DMS53 (cell line): Measurements from ENCODE around the gene GARIN1A.
A peak's percentile ranks its signal among the peaks of the same experiment; 100 is the strongest.
"Not testable (repeated sequence)": the region's sequence is repeated elsewhere in the genome, so short reads cannot be mapped to it uniquely, and the experiment has no call there.

Experiments
- DNase-seq: peaks from one replicate; lab custom pipeline; 2025; lab: John Stamatoyannopoulos, UW

The GARIN1A gene

DNA sequence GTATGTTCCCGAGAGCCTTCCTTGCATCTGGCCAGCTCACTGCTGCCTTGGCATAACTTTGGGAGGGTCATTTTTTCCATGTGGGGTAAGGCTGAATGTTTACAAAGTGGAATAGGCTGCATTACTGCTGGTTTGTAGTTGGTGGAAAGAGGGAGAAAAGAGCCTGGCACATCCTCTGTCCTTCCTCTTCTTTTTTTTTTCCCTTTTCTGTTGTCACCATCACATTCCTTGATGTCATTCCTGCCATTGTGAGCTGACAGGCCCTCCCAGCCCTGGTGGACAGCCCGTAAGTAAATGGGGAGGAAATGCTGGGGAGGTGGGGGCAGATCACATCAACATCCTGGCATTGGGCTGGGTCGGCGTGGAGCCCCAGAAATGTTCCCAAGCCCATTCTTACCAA lies at the start of gene GARIN1A:
GARIN1A (plus strand) TSS at position 301 of the 400 bp plus-strand sequence. CDS start 106 bp downstream, outside the sequence.
- no peak for DNase-seq

DNA sequence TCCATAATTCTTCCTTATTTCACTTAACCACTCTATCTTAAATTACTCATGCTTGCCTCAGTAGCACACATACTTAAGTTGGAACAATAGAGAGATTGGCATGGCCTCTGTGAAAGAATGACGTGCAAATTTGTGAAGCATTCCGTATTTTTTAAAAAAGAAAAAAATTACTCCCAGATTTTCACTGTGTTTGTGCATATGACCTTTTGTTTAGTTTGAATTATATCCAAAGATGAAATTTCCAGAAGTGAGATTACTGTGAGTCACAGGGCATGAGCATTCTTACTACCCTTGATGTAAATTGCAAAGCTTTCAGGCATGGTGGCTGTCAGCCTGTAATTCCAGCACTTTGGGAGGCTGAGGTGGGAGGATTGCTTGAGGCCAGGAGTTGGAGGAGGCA lies 45.0 kb upstream of the GARIN1A start:
- not testable (repeated sequence) for DNase-seq

DNA sequence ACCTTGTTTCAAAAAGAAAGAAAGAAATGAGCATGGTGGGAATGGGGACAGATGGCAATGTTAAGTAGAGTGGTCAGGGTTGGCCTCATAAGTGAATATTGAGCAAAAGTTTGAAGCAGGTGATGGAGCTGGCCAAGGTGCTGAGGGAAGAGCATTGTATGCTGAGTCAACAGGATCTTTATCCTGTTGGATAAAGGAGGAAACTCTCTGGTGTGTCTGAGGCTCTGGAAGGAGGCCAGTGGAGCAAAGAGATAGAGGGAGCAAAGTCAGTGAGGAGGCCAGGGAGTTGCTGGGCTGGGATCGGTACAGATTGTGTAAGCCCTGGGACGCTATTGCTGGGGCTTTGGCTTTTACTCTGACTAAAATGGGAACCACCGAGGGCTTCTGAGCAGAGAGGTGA lies 38.2 kb upstream of the GARIN1A start:
- not testable (repeated sequence) for DNase-seq

DNA sequence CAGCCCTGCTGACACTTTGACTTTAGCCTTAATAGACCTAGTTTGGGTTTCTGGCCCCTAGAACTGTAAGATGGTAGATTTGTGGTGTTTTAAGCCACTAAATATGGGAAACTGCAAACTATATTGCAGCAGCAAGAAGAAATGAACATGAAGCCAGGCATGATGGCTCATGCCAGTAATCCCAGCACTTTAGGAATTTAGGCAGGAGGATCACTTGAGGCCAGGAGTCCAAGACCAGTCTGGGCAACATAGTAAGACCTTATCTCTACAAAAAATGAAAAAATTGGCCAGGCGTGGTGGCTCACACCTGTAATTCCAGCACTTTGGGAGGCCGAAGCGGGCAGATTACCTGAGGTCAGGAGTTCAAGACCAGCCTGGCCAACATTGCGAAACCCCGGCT lies 26.9 kb upstream of the GARIN1A start:
- not testable (repeated sequence) for DNase-seq

DNA sequence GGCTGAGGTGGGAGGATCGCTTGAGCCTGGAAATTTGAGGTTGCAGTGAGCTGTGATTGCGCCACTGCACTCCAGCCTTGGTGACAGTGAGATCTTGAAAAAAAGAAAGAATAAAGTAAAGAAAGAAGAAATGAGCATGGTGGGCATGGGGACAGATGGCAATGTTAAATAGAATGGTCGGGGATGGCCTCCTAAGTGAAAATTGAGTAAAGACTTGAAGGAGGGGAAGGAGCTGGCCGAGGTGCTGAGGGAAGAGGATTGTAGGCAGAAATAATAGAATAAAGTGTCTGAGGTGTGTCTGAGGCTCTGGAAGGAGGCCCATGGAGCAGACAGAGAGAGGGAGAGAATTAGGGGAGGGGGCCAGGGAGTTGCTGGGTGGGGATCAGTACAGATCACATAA lies 26.2 kb upstream of the GARIN1A start:
- not testable (repeated sequence) for DNase-seq

DNA sequence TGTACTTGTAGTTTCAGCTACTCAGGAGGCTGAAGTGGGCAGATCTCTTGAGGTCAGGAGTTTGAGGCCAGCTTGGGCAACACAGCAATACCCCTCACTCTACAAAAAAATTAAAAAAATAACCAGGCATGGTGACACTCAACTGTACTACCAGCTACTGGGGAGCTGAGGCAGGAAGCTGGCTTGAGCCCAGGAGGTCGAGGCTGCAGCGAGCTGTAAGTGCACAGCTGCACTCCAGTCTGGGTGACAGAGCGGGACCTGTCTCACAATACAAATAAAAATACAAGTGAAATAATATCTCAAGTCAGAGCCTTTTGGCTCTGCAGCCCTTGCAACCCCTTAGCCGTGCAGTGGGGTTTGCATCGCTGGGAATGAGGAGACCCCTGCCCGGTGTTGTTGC lies 25.2 kb upstream of the GARIN1A start:
- DNase-seq = not testable (repeated sequence)

DNA sequence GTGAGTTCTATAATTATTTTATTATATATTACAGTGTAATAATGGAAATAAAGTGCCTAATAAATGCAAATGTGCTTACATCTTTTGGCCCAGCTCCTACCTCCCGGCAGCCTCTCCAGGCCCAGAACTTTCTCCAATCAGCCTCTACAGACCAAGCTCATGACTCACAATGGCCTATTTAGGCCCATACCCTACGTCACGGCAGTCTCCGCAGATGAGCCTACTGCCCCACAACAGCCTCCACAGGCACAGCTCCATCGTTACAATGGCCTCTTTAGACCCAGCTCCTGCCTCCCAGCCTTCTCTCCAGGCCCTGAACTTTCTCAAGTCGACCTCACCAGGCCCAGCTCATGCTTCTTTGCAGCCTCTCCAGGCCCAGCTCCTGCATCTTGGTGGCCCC lies 21.0 kb upstream of the GARIN1A start:
- not testable (repeated sequence) for DNase-seq

DNA sequence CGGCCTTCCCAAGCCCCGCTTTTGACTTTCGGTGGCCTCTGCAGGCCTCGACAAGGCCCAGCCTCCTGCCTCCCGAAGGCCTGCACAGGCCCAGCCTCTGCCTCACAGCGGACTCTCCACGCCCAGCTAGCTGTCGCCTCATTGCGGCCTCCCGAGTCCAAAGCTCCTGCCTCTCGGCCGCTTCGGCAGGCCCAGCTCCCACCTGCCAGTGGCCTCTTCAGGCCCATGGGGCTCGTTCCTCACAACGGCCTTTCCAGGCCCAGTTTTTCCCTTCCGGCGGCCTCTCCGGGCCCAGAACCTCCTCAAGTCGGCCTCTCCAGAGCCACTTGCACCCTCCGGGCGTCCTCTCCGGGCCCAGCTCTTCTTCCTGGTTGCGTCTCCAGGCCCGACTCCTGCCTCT lies 19.5 kb upstream of the GARIN1A start:
- not testable (repeated sequence) for DNase-seq

DNA sequence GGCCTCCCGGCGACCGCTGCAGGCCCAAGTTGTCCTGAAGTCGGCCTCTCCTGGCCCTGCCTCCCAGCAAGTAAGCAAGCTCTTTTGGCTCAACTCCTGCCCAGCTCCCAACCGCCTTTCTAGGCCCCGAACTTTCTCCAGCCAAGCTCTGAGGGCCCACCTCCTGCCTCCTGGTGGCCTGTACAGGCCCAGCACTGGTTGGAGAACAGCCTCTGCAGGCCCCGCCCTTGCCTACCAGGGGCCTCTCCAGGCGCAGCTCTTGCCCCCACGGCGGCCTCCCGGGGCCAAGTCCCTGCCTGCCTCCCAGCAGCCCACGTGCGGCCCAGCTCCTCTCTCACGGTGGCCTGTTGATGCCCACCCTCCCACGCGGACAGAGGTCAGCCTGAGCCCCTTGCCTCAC lies 18.9 kb upstream of the GARIN1A start:
- DNase-seq = not testable (repeated sequence)

DNA sequence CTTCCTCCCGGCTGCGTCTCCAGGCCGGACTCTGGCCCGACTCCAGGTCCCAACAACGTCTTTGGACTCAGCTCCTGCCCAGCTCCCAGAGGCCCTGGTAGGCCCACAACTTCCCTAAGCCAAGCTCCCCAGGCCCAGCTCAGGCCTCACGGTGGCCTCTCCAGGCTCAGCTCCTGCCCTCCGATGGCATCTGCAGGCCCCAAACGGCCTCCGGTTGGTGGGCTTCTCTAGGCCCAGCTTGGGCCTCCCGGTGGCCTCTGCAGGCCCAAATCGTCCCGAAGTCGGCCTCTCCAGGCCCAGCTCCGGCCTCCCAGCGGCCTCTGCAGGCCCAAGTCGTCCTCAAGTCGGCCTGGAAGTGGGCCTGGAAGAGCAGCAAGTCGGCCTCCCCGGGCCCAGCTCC lies 18.0 kb upstream of the GARIN1A start:
- not testable (repeated sequence) for DNase-seq

DNA sequence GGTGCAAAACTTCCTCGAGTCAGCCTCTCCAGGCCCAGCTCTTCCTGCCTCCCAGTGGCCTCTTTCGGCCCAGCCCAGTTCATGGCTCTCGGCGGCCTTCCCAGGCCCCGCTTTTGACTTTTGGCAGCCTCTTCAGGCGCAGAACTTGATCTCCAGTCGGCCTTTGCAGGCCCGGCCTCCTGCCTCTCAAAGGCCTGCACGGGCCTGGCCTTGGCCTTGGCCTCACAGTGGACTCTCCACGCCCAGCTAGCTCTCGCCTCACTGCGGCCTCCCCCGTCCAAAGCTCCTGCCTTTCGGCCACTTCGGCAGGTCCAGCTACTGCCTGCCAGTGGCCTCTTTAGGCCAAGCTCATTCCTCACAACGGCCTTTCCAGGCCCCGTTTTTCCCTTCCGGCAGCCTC lies 17.6 kb upstream of the GARIN1A start:
- DNase-seq = not testable (repeated sequence)

DNA sequence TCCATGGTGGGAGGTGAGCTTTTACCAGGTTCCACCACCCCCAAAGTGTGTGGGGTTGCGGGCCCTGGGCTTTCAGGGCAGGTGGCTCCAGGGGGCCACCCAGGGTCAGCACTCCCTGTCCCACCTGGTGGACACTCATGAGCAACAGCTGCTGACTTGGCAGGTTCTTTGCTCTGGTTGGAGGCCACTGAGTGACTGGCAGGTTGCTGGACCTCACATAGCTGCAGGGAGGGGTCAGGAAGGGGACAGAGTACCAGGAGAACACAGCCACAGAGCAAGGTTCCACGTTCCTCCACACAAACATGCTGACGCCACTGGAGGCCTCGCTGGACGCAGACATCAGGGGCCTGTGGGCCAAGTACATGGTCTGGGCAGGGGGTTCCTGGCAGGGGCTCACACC lies 13.7 kb upstream of the GARIN1A start:
- not testable (repeated sequence) for DNase-seq

DNA sequence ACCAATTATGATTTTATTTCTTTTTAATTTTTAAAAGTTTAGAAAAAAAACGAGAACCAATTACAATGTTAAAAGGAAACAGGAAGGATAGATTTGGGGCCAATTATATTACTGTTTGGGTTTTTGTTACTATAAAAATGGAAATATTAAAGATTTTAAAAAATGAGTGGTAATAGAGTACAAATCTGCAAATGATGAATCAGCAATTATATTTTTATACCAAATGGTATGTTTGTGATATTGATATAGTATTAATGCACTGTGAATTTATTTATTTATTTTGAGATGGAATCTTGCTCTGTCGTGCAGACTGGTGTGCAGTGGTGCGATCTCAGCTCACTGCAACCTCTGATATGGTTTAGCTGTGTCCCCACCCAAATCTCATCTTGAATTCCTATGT lies 11.5 kb upstream of the GARIN1A start:
- no peak for DNase-seq

DNA sequence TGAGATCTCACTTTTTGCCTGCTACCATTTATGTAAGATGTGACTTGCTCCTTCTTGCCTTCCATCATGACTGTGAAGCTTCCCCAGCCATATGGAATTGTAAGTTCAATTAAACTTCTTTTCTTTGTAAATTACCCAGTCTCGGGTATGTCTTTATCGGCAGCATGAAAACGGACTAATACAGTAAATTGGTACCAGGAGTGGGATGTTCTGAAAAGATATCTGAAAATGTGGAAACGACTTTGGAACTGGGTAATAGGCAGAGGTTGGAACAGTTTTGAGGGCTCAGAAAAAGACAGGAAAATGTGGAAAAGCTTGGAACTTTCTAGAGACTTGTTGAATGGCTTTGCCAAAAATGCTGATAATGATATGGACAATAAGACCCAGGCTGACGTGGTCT lies 10.6 kb upstream of the GARIN1A start:
- no peak for DNase-seq

DNA sequence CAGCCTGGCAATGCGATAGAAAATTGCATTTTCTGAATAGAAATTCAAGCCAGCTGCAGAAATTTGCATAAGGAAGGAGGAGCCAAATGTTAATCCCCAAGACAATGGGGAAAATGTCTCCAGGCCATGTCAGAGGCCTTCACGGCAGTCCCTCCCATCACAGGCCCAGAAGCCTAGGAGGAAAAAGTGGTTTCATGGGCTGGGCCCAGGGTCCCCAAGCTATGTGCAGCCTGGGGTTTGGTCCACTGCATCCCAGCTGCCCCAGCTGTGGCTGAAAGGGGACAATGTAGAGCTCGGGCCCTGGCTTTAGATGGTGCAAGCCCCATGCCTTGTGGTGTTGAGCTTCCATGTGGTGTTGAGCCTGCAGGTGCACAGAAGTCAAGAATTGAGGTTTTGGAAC lies 10.0 kb upstream of the GARIN1A start:
- DNase-seq = no peak

DNA sequence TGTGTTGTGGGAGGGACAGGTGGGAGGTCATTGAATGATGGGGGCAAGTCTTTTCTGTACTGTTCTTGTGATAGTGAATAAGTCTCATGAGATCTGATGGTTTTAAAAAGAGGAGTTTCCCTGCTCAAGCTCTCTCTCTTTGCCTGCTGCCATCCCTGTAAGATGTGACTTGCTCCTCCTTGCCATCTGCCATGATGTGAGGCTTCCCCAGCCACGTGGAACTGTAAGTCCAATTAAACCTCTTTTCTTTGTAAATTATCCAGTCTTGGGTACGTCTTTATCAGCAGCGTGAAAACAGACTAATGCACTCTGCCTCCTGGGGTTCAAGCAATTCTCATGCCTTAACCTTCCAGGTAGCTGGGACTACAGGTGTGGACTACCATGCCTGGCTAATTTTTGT lies 8.9 kb upstream of the GARIN1A start:
- DNase-seq = not testable (repeated sequence)

DNA sequence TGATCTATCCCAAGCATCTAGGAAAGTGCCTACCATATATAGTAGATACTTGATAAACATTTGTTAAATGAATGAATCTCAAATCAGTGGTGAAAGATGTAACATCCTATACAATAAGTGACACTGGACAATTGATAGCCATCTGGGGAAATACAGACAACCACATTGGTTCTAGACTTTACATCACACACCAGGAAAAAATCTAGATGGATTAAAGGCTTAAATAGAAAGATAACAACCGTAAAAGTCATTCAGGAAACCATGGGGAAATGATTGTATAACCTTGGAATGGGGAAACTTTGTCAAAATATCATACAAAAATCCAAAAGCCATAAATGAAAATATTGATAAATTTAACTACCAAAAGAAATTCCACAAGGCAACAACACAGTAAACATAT lies 7.0 kb upstream of the GARIN1A start:
- no peak for DNase-seq

DNA sequence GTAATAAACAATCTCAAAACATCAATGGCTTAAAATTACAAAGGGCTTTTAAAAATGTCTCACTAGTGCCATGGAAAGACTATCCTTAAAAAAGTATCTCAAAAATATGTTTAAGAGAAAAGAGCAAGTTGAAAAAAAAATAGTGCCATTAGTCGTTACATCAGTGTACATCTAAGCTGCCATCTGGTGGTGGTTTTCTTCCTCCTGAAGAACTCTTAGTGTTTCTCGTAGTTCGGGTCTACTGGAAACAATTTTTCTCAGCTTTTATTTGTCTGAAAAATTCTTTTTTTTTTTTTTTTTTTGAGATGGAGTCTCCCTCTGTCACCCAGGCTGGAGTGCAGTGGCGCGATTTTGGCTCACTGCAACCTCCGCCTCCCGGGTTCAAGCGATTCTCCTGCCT lies 5.9 kb upstream of the GARIN1A start:
- peak; percentile 44 for DNase-seq

DNA sequence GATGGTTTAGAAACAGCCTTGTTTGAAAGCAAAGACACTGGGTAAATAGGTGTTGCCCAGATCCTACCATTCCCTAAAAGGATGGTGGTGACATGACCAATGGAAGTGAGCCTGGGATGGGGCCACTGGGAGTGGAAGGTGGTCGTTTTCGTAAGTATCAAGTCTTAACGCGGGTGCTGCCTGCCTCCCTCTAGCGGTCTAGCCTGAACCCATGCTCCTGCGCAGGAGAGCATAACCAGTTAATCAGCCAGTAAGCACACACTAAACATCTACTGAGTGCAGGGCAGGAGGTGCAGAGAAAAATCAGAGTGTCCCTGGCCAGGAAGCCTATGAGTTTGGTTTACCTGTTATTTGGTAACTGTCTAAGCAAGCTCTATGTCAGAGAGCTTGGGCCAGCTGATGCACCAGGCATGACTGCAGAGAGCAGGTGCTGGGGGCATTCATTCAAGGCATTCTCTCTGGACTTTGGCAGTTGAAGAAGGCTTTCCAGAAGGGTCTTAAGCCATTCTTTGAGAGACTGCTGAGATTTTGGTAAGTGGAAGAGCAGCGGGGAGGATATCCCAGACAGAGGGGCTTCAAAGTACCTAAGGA lies 930 bp downstream of the GARIN1A start:
- peak; percentile 47 for DNase-seq

DNA sequence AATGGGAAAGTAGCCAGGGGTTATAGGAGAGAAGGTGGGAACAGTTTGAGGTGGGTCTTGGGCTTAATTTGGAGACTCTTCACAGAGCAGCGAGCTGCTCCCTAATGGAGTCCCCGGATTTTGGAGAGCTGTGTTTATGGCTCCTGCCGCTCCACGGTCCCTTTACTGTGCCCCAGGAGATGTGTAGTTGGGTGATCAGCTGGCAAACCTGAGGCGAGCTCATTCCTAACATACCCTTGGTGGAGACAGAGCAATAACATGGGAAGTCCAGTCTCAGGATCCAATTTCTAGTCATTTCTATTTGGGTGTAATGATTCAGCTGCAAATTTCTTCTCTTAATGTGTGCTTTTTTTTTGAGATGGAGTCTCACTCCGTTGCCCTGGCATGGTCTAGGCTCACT lies 1.5 kb downstream of the GARIN1A start:
- DNase-seq = no peak

DNA sequence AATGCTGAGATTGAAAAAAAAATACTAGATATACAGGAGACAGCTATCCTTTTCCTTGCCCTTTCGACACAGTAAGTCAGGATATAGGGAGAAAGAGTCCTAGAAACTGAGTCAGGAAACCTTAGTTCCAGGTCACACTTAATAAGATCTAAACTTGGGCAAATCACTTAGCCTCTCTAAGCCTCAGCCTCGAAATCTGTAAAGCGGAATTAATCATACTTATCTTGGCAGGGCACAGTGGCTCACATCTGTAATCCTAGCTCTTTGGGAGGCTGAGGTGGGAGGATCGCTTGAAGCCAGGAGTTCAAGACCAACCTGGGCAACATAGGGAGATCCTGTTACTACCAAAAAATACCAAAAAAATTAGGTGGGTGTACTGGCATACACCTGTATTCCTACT lies 4.6 kb downstream of the GARIN1A start:
- no peak for DNase-seq

DNA sequence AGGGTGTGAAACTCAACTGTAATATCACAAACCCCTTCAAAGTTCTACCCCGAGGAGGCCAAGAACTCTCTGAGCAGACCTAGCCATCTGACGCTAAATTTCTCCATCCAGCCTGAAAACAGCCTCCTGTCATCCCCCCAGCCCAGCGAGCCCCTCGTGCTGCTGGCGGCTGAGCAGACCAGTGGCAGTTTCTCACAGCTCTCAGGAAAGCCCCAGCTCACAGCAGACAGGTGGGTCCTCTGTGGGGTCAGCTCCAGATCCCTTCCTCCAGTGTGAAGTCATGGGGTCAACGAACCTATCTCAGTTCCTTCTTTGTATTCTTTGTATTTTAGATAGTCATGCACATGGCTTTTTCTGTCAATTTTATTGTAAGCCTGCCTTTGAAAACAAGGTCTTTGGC lies 7.8 kb downstream of the GARIN1A start:
- DNase-seq = no peak

DNA sequence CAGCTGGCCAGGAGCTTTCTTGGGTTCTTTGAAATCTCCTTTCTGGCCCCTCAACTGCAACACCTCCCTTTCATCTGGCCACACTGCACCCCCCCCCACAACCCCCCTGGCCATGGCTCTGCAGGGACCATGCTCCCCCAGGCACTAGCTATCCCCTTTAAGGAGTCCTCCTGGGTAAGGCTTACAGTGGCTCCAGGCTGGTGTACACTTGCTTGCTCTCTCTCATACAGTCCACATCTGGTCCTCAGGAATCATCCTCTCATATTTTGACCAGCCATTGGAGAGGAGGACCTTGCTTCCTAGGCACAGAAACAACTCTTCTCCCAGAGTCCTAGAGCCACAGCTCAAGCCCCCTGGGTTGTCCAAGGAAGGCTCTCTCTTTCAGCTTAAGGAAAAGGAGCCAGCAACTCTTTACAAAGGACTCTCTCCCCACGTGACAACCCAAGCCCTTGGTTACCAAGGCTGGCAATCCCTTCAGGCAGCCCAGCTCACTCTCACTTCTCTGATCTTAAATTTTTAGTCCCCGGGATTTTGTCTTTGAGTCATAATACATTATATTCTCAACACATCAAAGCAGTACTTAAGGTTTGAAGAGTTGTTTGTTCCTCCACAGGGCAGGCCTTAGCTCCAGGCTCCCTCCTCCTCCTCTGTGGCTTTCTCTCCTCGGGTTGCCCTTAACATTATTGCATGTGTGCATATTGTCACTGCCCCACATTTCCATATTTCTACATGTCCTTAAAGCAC lies 9.9 kb downstream of the GARIN1A start:
- DNase-seq = no peak

DNA sequence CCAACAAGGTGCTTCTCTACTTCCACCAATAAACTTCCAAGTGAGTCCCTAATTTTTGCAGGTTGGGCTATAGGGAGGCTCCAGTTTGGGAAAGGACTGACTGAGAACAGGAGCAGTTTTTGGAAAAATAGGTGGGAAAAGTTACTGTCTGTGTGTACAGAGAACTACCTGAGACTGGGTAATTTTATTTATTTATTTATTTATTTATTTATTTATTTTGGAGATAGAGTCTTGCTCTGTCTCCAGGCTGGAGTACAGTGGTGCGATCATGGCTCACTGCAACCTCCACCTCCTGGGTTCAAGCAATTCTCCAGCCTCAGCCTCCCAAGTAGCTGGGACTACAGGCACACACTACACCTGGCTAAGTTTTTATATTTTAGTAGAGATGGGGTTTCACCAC lies 11.2 kb downstream of the GARIN1A start:
- DNase-seq = not testable (repeated sequence)
